ENCODE data around the gene SLC38A11. TPM values are rescaled to one million over a fixed set of nuclear protein-coding genes. Genes with fewer than 3 reads are reported as not detected.

SLC38A11 gene
- total RNA-seq, 2 donors from 2014 or later = 0.85 to 2.0 TPM

- DNase-seq (ENCODE audit: low spot score) = no peak
- no peak overlapping the region for H3K4me3 ChIP-seq
- H3K27ac ChIP-seq = no peak overlapping the region
- H3K9me3 ChIP-seq = no peaks in the 10 kb centered on the region
- H3K4me1 ChIP-seq (ENCODE audit: control insufficient read depth in 1 of 2, low read depth in 2 of 2) = peaks cover 4 to 5% of the 10 kb centered on the region in 2 donors
- no peaks in the 10 kb centered on the region for H3K36me3 ChIP-seq
- no peak for ATAC-seq (ENCODE audit: insufficient number of reproducible peaks, low FRiP score, low read depth)
- TF ChIP-seq CTCF (IDR thresholded peaks at IDR 0.05) = no peak
- H3K27me3 ChIP-seq (replicated peaks; ENCODE audit: insufficient read depth) = no peaks in the 10 kb centered on the region
Measured at GRCh38 chr2:164964700-164965099, 9.4 kb upstream of the SLC38A11 start.

DNA sequence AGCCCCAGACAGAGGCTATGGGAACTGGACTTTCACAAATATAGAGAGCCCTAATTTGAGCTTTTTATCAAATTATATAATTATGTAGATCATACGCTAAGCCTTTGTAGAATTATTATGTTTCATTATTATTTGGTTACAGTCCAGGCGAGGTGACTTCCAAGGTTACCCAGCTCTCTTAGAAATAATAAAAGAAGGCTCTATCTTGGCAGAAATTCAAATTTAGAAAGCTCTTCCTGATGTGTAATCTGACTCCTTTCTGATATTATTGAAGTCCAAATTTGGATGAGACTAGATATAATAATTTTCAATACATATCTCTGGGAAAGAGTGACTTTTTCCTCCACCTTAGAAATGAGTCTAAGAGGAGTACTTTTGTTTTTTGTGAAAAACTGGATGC, 4.8 kb upstream of the SLC38A11 start:
- no peak for TF ChIP-seq CTCF (IDR thresholded peaks at IDR 0.05)
- H3K36me3 ChIP-seq = no peaks in the 10 kb centered on the region
- no peak overlapping the region for H3K4me3 ChIP-seq
- ATAC-seq (ENCODE audit: insufficient number of reproducible peaks, low FRiP score, low read depth) (no peak), DNase-seq (ENCODE audit: low spot score) (no peak)
- H3K4me1 ChIP-seq (ENCODE audit: control insufficient read depth in 1 of 2, low read depth in 2 of 2) = peaks cover 0 to under 1% of the 10 kb centered on the region in 2 donors
- H3K27me3 ChIP-seq (replicated peaks; ENCODE audit: insufficient read depth) = no peaks in the 10 kb centered on the region
- no peaks in the 10 kb centered on the region for H3K9me3 ChIP-seq
- no peak overlapping the region for H3K27ac ChIP-seq

GRCh38 chr2:164954186-164954585, 1.1 kb downstream of the SLC38A11 start:
- Histone ChIP-seq H3K36me3 (no peaks in the 10 kb centered on the region), H3K9me3 (no peaks in the 10 kb centered on the region), H3K27me3 (replicated peaks; ENCODE audit: insufficient read depth) (no peaks in the 10 kb centered on the region), H3K27ac (no peak overlapping the region), H3K4me1 (ENCODE audit: control insufficient read depth in 1 of 2, low read depth in 2 of 2) (peaks cover 0 to 5% of the 10 kb centered on the region in 2 donors), H3K4me3 (no peak overlapping the region)
- ATAC-seq (ENCODE audit: insufficient number of reproducible peaks, low FRiP score, low read depth) (no peak), DNase-seq (ENCODE audit: low spot score) (no peak)
- TF ChIP-seq CTCF (IDR thresholded peaks at IDR 0.05) = no peak

DNA sequence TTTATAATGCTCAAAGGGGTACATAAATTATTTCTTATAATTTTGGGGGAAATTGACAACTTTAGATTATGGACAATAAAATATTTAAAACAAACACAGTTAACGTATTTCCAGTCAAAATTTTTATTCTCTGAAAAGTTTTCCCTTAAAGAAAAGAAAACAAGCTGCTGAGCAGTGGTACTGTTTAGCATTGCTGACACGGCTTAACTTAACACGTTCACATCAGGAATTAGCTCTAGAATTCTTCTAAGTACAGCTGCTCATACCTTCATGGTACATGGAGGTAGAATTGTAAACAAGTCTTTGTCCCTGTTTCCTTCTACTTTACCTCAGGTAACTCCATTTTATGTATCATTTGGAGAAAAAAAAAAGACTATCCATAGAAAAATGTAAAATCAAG, 2.0 kb downstream of the SLC38A11 start:
- Histone ChIP-seq H3K9me3 (no peaks in the 10 kb centered on the region), H3K4me1 (ENCODE audit: control insufficient read depth in 1 of 2, low read depth in 2 of 2) (peaks cover 0 to 5% of the 10 kb centered on the region in 2 donors), H3K36me3 (no peaks in the 10 kb centered on the region), H3K27ac (no peak overlapping the region), H3K27me3 (replicated peaks; ENCODE audit: insufficient read depth) (no peaks in the 10 kb centered on the region), H3K4me3 (no peak overlapping the region)
- DNase-seq (ENCODE audit: low spot score) (no peak), ATAC-seq (ENCODE audit: insufficient number of reproducible peaks, low FRiP score, low read depth) (no peak)
- TF ChIP-seq CTCF (IDR thresholded peaks at IDR 0.05) = no peak

DNA sequence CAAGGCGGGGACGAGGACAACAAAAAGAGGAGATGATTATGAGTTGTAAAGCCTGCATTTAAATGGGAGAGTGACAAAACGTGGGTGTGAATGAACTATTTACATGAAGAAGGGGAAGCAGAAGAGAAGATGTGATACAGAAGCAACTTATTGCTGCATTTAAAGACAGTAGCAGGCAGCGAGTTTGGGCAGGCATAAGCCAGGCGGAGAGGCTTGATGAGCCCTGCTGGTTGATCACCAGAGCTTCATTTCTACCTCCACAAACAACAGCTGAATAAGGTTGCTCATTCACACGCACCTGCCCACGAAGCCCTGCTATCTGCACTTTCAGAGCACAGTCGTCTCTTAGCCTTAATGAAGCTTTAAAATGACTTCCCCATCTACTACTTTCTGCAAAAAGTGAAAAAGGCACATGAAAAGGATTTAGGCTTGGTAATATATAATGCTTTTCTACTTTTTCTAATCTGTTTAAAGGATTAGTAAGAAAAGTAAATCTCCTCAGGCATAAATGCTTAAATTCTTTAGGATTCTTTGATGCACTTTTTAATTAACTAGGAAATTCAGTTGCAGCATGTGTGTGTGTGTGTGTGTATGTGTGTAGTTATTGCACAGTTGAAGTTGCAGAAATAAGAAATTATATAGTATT, 3.1 kb downstream of the SLC38A11 start:
- DNase-seq (ENCODE audit: low spot score) (no peak), ATAC-seq (ENCODE audit: insufficient number of reproducible peaks, low FRiP score, low read depth) (no peak)
- no peak overlapping the region for H3K27ac ChIP-seq
- H3K4me3 ChIP-seq = no peak overlapping the region
- no peaks in the 10 kb centered on the region for H3K36me3 ChIP-seq
- TF ChIP-seq CTCF (IDR thresholded peaks at IDR 0.05) = no peak
- no peaks in the 10 kb centered on the region for H3K9me3 ChIP-seq
- H3K4me1 ChIP-seq (ENCODE audit: control insufficient read depth in 1 of 2, low read depth in 2 of 2) = peaks cover 0 to 5% of the 10 kb centered on the region in 2 donors
- no peaks in the 10 kb centered on the region for H3K27me3 ChIP-seq (replicated peaks; ENCODE audit: insufficient read depth)

Data from thoracic aorta (tissue), 2 donors.